Spleen (tissue), 11 donors: ENCODE results near the gene SDK1. TPM values are rescaled to one million over a fixed set of nuclear protein-coding genes. Genes with fewer than 3 reads are reported as not detected.
A peak's percentile ranks its signal among the peaks of the same experiment; 100 is the strongest.

ENCODE experiments used
- DNase-seq: peaks from one replicate; pipeline ENCODE4 v3.0.0-alpha.2; 2020
- H3K27ac ChIP-seq, 8 donors: fragments of 200-600 bp; sonication (generic) in 7 of 8; 1 replicate in 4 of 8; 2 replicates in 4 of 8; pipeline versions ENCODE4 v1.5.0 to v1.8.0; 2016 to 2021; ENCODE audit warnings: inconsistent platforms in 4 of 8, mild to moderate bottlenecking in 4 of 8, moderate library complexity in 1 of 8
- H3K27me3 ChIP-seq, 7 donors: fragments of 200-600 bp; sonication (generic) in 6 of 7; replicated peaks in 1 of 7; 1 replicate in 4 of 7; 2 replicates in 3 of 7; pipeline versions ENCODE4 v1.5.0 to v1.8.0; 2016 to 2021; ENCODE audit warnings: inconsistent platforms in 3 of 7, mild to moderate bottlenecking in 1 of 7
- H3K36me3 ChIP-seq, 6 donors: fragments of 200-600 bp; sonication (generic) in 5 of 6; 1 replicate in 4 of 6; 2 replicates in 2 of 6; pipeline versions ENCODE4 v1.5.0 to v1.8.0; 2016 to 2021; ENCODE audit warnings: inconsistent platforms in 2 of 6
- H3K4me1 ChIP-seq, 6 donors: fragments of 200-600 bp; sonication (generic) in 5 of 6; 1 replicate in 3 of 6; 2 replicates in 3 of 6; pipeline versions ENCODE4 v1.5.0 to v1.8.0; 2016 to 2021; ENCODE audit warnings: inconsistent platforms in 3 of 6
- H3K4me3 ChIP-seq, 8 donors: fragments of 200-600 bp; sonication (generic) in 7 of 8; 1 replicate in 4 of 8; 2 replicates in 4 of 8; pipeline versions ENCODE4 v1.5.0 to v1.8.0; 2016 to 2021; ENCODE audit warnings: inconsistent platforms in 4 of 8, mild to moderate bottlenecking in 4 of 8, moderate library complexity in 2 of 8
- H3K9me3 ChIP-seq, 8 donors: fragments of 200-600 bp; sonication (generic) in 7 of 8; 1 replicate in 4 of 8; 2 replicates in 4 of 8; pipeline versions ENCODE4 v1.5.0 to v1.8.0; 2016 to 2021; ENCODE audit warnings: inconsistent platforms in 4 of 8
- POLR2A ChIP-seq, 3 donors: fragments of 450-650 bp; IDR thresholded peaks; one replicate each; pipeline ENCODE4 v1.5.1; 2017; ENCODE audit warnings: antibody characterized with exemption in 3 of 3, mild to moderate bottlenecking in 1 of 3
- POLR2AphosphoS5 ChIP-seq, 3 donors: sonication (generic); formaldehyde crosslinking; IDR thresholded peaks; one replicate each; pipeline ENCODE4 v1.5.1; 2017; ENCODE audit warnings: antibody characterized with exemption in 3 of 3
- WGBS, 5 donors: extraction: QIAGEN DNeasy Blood & Tissue Kit in 3 of 5; methylation state at CpG; one replicate each; pipeline versions ENCODE4 v1.1.5 to v1.1.7; 2013 to 2018; 5-methylcytosine and 5-hydroxymethylcytosine counted together
- intact Hi-C: fragments of 100-400 bp; cut with DNase I; formaldehyde crosslinking; loops from one replicate; pipeline ENCODE4 v1.15.0; 2023; ENCODE audit warnings: low total_unique reads
- polyA plus RNA-seq, 3 donors: library from polyadenylated mRNA; stranded (reverse); fragments of 200-250 nt; gene quantifications; one replicate each; pipeline ENCODE4 v1.2.1, GENCODE V29; 2013
- total RNA-seq, 7 donors: library from RNA; depleted of rRNA in 3 of 7; stranded (reverse); fragments of >200 nt in 3 of 7; fragmentation: NEBNext Ultra II Directional in 4 of 7; extraction: Animal tissue kit (Norgen Biotek cat#: 25700) in 4 of 7; gene quantifications; one replicate each; pipeline versions ENCODE4 v1.1.0 to v1.2.1, GENCODE V29; 2016 to 2021
- TF ChIP-seq, protein P1 (sequence below), 11 experiments: fragments of 200-600 bp in 7 of 11; fragments of 450-650 bp in 4 of 11; sonication (generic) in 4 of 11; IDR thresholded peaks in 8 of 11; conservative IDR thresholded peaks in 3 of 11; 1 replicate in 7 of 11; 2 replicates in 4 of 11; pipeline versions ENCODE4 v1.4.0 to v1.8.0; 2016 to 2021; ENCODE audit warnings: antibody characterized with exemption in 11 of 11, inconsistent platforms in 4 of 11, mild to moderate bottlenecking in 1 of 11
- donor health status: healthy with polysubstance abuse.
- donor health status: DM: no; HTN: no; CAD: no; lungs with moderate emphysema.
- donor health status: DM: no; HTN: no; CAD: no.
- donor health status: Bipolar disorder and iron deficiency.
- donor health status: healthy.
- donor health status: DM: no; HTN: no; CAD: no.
- donor health status: DM: yes; HTN: yes; CAD: no.

Gene SDK1
- total and polyA plus RNA-seq, 10 donors: 3.2 to 54.1 (median 35.1) TPM

DNA sequence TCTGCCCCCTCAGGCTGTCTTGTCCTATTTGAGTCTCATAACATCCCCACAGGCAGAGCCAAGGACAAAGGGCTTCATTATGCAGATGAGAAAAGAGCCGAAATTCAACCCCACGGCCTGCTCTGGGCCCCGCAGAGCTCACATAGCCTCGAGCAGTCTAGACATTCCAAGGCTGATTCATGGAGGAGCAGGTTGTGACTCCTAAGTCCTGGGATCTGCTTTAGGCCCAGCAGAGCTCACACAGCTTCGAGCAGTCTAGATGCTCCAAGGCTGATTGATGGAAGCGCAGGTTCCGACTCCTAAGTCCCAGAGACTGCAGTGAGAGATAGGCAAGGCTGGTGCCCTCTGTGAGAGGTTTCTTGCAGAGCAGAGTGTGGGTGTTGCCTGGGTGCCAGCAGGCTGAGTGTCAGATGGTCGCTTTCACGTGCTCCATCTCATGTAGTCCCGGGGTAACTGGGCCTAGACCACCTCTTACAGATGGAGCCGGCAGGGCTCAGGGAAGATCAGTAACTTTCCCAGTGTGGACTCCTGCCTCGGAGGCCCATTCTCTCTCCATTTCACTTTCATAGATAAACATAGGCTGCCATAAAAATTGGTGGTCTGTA, 944.9 kb downstream of the SDK1 start:
- Histone ChIP-seq H3K4me3 (no peak overlapping the region), H3K36me3 (peaks cover 0 to 71% (median 7%) of the 10 kb centered on the region in 6 donors), H3K4me1 (no peaks in the 10 kb centered on the region), H3K27me3 (no peaks in the 10 kb centered on the region), H3K27ac (no peak overlapping the region), H3K9me3 (peaks cover 0 to 31% (median 19%) of the 10 kb centered on the region in 8 donors)
- DNase-seq: peak; percentile 62
- WGBS, 5 donors: 83 to 90% (median 86%) methylated on average over 7 to 12 of the region's 12 CpGs
- intact Hi-C loops: no loop called here
- TF ChIP-seq POLR2A (IDR thresholded peaks at IDR 0.05): no peak
- TF ChIP-seq POLR2AphosphoS5 (IDR thresholded peaks at IDR 0.05): no peak
- TF ChIP-seq, protein P1, sequence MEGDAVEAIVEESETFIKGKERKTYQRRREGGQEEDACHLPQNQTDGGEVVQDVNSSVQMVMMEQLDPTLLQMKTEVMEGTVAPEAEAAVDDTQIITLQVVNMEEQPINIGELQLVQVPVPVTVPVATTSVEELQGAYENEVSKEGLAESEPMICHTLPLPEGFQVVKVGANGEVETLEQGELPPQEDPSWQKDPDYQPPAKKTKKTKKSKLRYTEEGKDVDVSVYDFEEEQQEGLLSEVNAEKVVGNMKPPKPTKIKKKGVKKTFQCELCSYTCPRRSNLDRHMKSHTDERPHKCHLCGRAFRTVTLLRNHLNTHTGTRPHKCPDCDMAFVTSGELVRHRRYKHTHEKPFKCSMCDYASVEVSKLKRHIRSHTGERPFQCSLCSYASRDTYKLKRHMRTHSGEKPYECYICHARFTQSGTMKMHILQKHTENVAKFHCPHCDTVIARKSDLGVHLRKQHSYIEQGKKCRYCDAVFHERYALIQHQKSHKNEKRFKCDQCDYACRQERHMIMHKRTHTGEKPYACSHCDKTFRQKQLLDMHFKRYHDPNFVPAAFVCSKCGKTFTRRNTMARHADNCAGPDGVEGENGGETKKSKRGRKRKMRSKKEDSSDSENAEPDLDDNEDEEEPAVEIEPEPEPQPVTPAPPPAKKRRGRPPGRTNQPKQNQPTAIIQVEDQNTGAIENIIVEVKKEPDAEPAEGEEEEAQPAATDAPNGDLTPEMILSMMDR (IDR thresholded peaks at IDR 0.05 in 8 of 11, conservative IDR thresholded peaks at IDR 0.05 in 3 of 11): no peak

DNA sequence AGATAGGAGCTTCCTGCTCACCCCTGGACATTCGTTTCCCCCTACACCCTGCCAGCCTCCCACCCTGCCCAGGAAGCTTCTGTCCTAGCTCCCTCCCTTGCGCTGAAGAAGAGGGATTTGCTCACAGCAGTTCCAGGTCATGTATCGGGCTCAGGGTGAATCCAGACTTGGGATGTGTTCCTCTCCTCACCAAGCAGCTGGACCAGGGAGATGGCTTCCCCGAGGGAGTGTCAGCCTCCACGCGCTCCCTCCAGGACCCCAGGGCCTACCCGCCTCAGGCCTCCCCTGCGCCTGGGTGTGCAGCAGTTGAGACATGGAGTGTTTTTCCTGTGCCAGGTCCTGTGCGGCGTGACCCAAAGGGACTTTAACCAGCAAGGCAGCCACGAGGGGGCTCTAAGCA, 945.5 kb downstream of the SDK1 start:
- TF ChIP-seq POLR2A (IDR thresholded peaks at IDR 0.05): no peak
- no peak for TF ChIP-seq POLR2AphosphoS5 (IDR thresholded peaks at IDR 0.05)
- TF ChIP-seq, protein P1 (IDR thresholded peaks at IDR 0.05 in 8 of 11, conservative IDR thresholded peaks at IDR 0.05 in 3 of 11): no peak
- peak; percentile 64 for DNase-seq
- Histone ChIP-seq H3K27ac (no peak overlapping the region), H3K9me3 (peaks cover 0 to 37% (median 25%) of the 10 kb centered on the region in 8 donors), H3K27me3 (no peaks in the 10 kb centered on the region), H3K36me3 (peaks cover 0 to 69% (median 5%) of the 10 kb centered on the region in 6 donors), H3K4me3 (no peak overlapping the region), H3K4me1 (no peaks in the 10 kb centered on the region)
- intact Hi-C loops: no loop called here
- WGBS, 5 donors: 82 to 91% (median 84%) methylated on average over 11 of the region's 11 CpGs

DNA sequence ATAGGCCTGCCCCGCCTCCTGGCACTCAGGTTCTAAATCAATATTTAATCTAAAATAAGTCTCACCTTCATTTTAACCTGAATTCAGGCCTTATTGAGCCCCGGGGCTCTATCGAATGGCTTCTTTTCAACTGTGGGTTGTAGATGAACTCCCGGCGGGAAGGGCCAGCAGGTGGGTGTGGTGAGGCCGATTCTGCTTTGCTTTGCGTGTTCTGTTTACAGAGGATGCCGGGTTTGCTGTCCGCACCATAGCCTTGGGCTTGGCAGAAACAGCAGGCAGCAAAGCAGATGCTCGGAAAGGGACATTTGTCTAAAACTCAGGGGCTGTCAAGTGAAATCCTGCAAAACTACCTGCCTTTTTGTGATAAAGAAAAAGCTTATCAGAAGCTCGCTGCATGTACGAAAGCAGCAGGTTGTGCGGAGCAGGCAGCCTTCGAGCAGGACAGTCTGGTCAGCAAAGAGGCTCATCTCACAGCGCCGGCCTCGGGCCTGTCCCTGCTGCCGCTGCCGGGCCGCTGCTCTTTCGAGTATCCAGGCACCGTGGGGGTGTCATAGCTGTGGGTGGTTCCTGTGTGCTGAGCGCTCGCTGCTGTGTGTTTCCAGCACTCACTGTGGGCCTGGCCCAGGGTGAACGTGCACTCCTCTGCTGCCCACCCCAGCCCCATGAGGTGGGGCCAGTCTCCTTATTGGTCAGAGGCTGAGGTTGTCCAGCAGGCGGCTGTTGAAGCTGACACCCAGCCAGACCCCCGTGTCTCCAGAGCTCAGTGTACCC, 946.2 kb downstream of the SDK1 start:
- H3K36me3 ChIP-seq: peaks cover 0 to 62% (median 1%) of the 10 kb centered on the region in 6 donors
- no peaks in the 10 kb centered on the region for H3K4me1 ChIP-seq
- peaks cover 0 to 44% (median 31%) of the 10 kb centered on the region in 8 donors for H3K9me3 ChIP-seq
- intact Hi-C loops: no loop called here
- peak; percentile 51 for DNase-seq
- no peak for TF ChIP-seq POLR2A (IDR thresholded peaks at IDR 0.05)
- no peak for TF ChIP-seq POLR2AphosphoS5 (IDR thresholded peaks at IDR 0.05)
- TF ChIP-seq, protein P1 (IDR thresholded peaks at IDR 0.05 in 8 of 11, conservative IDR thresholded peaks at IDR 0.05 in 3 of 11): no peak
- H3K27ac ChIP-seq: no peak overlapping the region
- no peaks in the 10 kb centered on the region for H3K27me3 ChIP-seq
- H3K4me3 ChIP-seq: no peak overlapping the region
- WGBS, 5 donors: 82 to 89% (median 85%) methylated on average over 17 to 27 of the region's 27 CpGs

DNA sequence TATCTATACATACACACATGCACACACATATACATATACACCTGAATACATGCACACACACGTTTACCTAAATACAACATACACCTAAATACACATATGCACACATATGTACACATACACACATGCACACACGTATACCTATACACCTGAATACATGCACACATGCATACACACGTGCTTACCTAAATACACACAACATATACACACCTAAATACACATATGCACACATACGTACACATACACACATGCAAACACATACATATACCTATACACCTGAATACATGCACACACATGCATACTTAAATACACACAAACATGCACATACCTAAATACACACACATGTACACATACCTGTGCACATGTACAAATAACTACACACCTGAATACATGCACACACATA, 947.2 kb downstream of the SDK1 start:
- H3K36me3 ChIP-seq: peaks cover 0 to 51% (median 0%) of the 10 kb centered on the region in 6 donors
- H3K4me1 ChIP-seq: no peaks in the 10 kb centered on the region
- H3K27ac ChIP-seq: no peak overlapping the region
- TF ChIP-seq, protein P1 (IDR thresholded peaks at IDR 0.05 in 8 of 11, conservative IDR thresholded peaks at IDR 0.05 in 3 of 11): no peak
- TF ChIP-seq POLR2AphosphoS5 (IDR thresholded peaks at IDR 0.05) (no peak), POLR2A (IDR thresholded peaks at IDR 0.05) (no peak)
- WGBS, 5 donors: 68 to 87% (median 76%) methylated on average over 4 of the region's 4 CpGs
- no peak overlapping the region for H3K4me3 ChIP-seq
- no peaks in the 10 kb centered on the region for H3K27me3 ChIP-seq
- intact Hi-C loops: no loop called here
- peaks cover 0 to 52% (median 35%) of the 10 kb centered on the region in 8 donors for H3K9me3 ChIP-seq
- no peak for DNase-seq
